SK-N-MC (cell line): Measurements from ENCODE around the gene ATG13.

Experiments used
- DNase-seq: peaks from one replicate; pipeline ENCODE4 v3.0.0-alpha.2; 2011; ENCODE audit warnings: low read depth, low spot score
- H3K27ac ChIP-seq: fragments of 200-600 bp; sonication (generic); 2 replicates; pipeline ENCODE4 v1.5.1; 2016; ENCODE audit warnings: mixed run types
- H3K36me3 ChIP-seq: fragments of 200-600 bp; sonication (generic); 2 replicates; pipeline ENCODE4 v1.6.1; 2017; ENCODE audit warnings: antibody characterized with exemption, low read length, mixed read lengths; ENCODE audit not compliant: insufficient read depth
- H3K4me3 ChIP-seq: fragments of 200-600 bp; sonication (generic); 2 replicates; pipeline ENCODE4 v1.5.1; 2016
- H3K9ac ChIP-seq: fragments of 200-600 bp; sonication (generic); 2 replicates; pipeline ENCODE4 v1.8.0; 2017; ENCODE audit warnings: mixed run types, mixed read lengths; ENCODE audit not compliant: insufficient read length
- H3K9me3 ChIP-seq: fragments of 200-600 bp; sonication (generic); 2 replicates; pipeline ENCODE4 v1.6.1; 2017; ENCODE audit warnings: low read depth, mild to moderate bottlenecking, antibody characterized with exemption, low read length, moderate library complexity, mixed read lengths
- EZH2 ChIP-seq: fragments of 200-600 bp; sonication (generic); IDR thresholded peaks from one replicate; pipeline ENCODE4 v1.6.1; 2017; ENCODE audit warnings: antibody characterized with exemption
- FOXP2 ChIP-seq: optimal IDR thresholded peaks from 2 replicates; pipeline ENCODE3; 2011; ENCODE audit warnings: mild to moderate bottlenecking, moderate library complexity; ENCODE audit not compliant: insufficient read depth; ENCODE audit errors: extremely low read length, control extremely low read depth
- POLR2AphosphoS5 ChIP-seq: IDR thresholded peaks from 2 replicates; pipeline ENCODE4 v1.6.1; 2012; ENCODE audit warnings: mild to moderate bottlenecking, low read depth, low read length, borderline replicate concordance

ATG13 gene

GRCh38 chr11:46600194-46600960, 17.0 kb upstream of the ATG13 start:
- Histone ChIP-seq H3K4me3 (no peak overlapping the region), H3K9me3 (no peaks in the 10 kb centered on the region), H3K9ac (no peak overlapping the region), H3K36me3 (no peaks in the 10 kb centered on the region), H3K27ac (no peak overlapping the region)
- TF ChIP-seq FOXP2 (no peak), POLR2AphosphoS5 (no peak), EZH2 (no peak)
- no peak for DNase-seq

GRCh38 chr11:46601129-46601528, 16.2 kb upstream of the ATG13 start:
- H3K36me3 ChIP-seq, result no peaks in the 10 kb centered on the region

GRCh38 chr11:46603704-46604308, 13.5 kb upstream of the ATG13 start:
- H3K9ac ChIP-seq, result no peak overlapping the region
- H3K9me3 ChIP-seq, result no peaks in the 10 kb centered on the region
- no peaks in the 10 kb centered on the region for H3K36me3 ChIP-seq
- no peak overlapping the region for H3K4me3 ChIP-seq
- no peak for TF ChIP-seq FOXP2
- no peak for TF ChIP-seq POLR2AphosphoS5
- TF ChIP-seq EZH2, result no peak
- H3K27ac ChIP-seq, result no peak overlapping the region
- no peak for DNase-seq

More at GRCh38 chr11:46601129-46601528, 16.2 kb upstream of the ATG13 start:
- Histone ChIP-seq H3K9ac (no peak overlapping the region), H3K4me3 (no peak overlapping the region), H3K9me3 (no peaks in the 10 kb centered on the region), H3K27ac (no peak overlapping the region)
- no peak for DNase-seq
- TF ChIP-seq POLR2AphosphoS5, result no peak
- no peak for TF ChIP-seq FOXP2

GRCh38 chr11:46604796-46605195, 12.6 kb upstream of the ATG13 start:
- Histone ChIP-seq H3K9me3 (no peaks in the 10 kb centered on the region), H3K27ac (no peak overlapping the region), H3K4me3 (no peak overlapping the region), H3K36me3 (no peaks in the 10 kb centered on the region), H3K9ac (no peak overlapping the region)
- TF ChIP-seq POLR2AphosphoS5 (no peak), EZH2 (no peak), FOXP2 (no peak)
- no peak for DNase-seq

- H3K9ac ChIP-seq, result no peak overlapping the region
- H3K36me3 ChIP-seq, result no peaks in the 10 kb centered on the region
- TF ChIP-seq POLR2AphosphoS5, result no peak
- no peak for TF ChIP-seq EZH2
- TF ChIP-seq FOXP2, result no peak
- no peak for DNase-seq
- H3K9me3 ChIP-seq, result no peaks in the 10 kb centered on the region
- H3K27ac ChIP-seq, result no peak overlapping the region
- no peak overlapping the region for H3K4me3 ChIP-seq
These were observed 9.8 kb upstream of the ATG13 start for GRCh38 chr11:46607516-46607915.

GRCh38 chr11:46609386-46609785, 8.0 kb upstream of the ATG13 start:
- no peak for DNase-seq
- Histone ChIP-seq H3K4me3 (no peak overlapping the region), H3K27ac (no peak overlapping the region), H3K36me3 (no peaks in the 10 kb centered on the region), H3K9me3 (no peaks in the 10 kb centered on the region), H3K9ac (no peak overlapping the region)
- TF ChIP-seq EZH2 (no peak), FOXP2 (no peak)

GRCh38 chr11:46611526-46612304, 5.6 kb upstream of the ATG13 start:
- Histone ChIP-seq H3K36me3 (no peaks in the 10 kb centered on the region), H3K4me3 (no peak overlapping the region), H3K9me3 (no peaks in the 10 kb centered on the region), H3K27ac (no peak overlapping the region), H3K9ac (no peak overlapping the region)
- no peak for DNase-seq
- TF ChIP-seq FOXP2, result no peak
- TF ChIP-seq EZH2, result no peak
- no peak for TF ChIP-seq POLR2AphosphoS5

GRCh38 chr11:46612326-46612725, 5.0 kb upstream of the ATG13 start:
- Histone ChIP-seq H3K4me3 (no peak overlapping the region), H3K9me3 (no peaks in the 10 kb centered on the region), H3K36me3 (no peaks in the 10 kb centered on the region), H3K27ac (no peak overlapping the region), H3K9ac (no peak overlapping the region)
- DNase-seq, result no peak
- TF ChIP-seq EZH2 (no peak), POLR2AphosphoS5 (no peak), FOXP2 (no peak)
